HepG2 (cell line): ENCODE data around the gene NEK5. TPM values are rescaled to one million over a fixed set of nuclear protein-coding genes. Genes with fewer than 3 reads are reported as not detected.

ENCODE experiments used
- ATAC-seq: fragments of 200-7000 bp; cut with Tn5 transposase; 3 replicates; pipeline ENCODE4 v1.9.1; 2020; ENCODE audit warnings: mild to moderate bottlenecking, moderate library complexity
- BruUV-seq: library from RNA; stranded (reverse); fragments of 400-500 nt; replicated peaks from 2 replicates; lab custom pipeline; 2021; lab: Mats Ljungman, UMichigan
- CTCF ChIA-PET: fragments of 300-600 bp; formaldehyde crosslinking; extraction: SDS; loops from one replicate; lab custom pipeline; 2021; ENCODE audit warnings: low total read pairs, inconsistent platforms, low intra/inter-chr PET ratio; lab: Yijun Ruan, JAX
- POLR2A ChIA-PET: fragments of 350-600 bp; sonication (Branson Sonifier 250); formaldehyde crosslinking; loops from one replicate; lab custom pipeline; 2020; ENCODE audit warnings: antibody characterized with exemption, inconsistent platforms; lab: Yijun Ruan, JAX
- DNase-seq: peaks from one replicate; pipeline ENCODE4 v3.0.0-alpha.2; 2015; ENCODE audit warnings: low spot score
- FAIRE-seq: peaks from 3 replicates; lab custom pipeline; 2011; peaks lifted over from hg19 to GRCh38; lab: Jason Lieb, UNC
- H2AFZ ChIP-seq: one replicate; pipeline ENCODE4 v1.6.1; 2011; ENCODE audit warnings: low read length, inconsistent platforms
- H3K27ac ChIP-seq: fragments of 300-600 bp; 3 replicates; pipeline ENCODE4 v1.8.0; 2011; ENCODE audit warnings: mixed run types, mild to moderate bottlenecking, mixed read lengths, low read length, inconsistent platforms; ENCODE audit not compliant: insufficient read depth; ENCODE audit errors: extremely low read length
- H3K27me3 ChIP-seq, 2 experiments: fragments of 200-600 bp in 1 of 2; 2 replicates in 1 of 2; 3 replicates in 1 of 2; pipeline versions ENCODE4 v1.6.0 to v1.8.0; 2011; ENCODE audit warnings: low read length in 2 of 2, mild to moderate bottlenecking in 2 of 2, moderate library complexity in 2 of 2, inconsistent platforms in 1 of 2; ENCODE audit not compliant: insufficient read depth in 2 of 2, control insufficient read depth in 1 of 2
- H3K36me3 ChIP-seq, 2 experiments: fragments of 200-600 bp in 1 of 2; replicated peaks in 1 of 2; 2 replicates in 1 of 2; 3 replicates in 1 of 2; pipeline versions ENCODE4 v1.5.1 to v1.8.0; 2011; ENCODE audit warnings: low read length in 2 of 2, inconsistent platforms in 1 of 2; ENCODE audit not compliant: insufficient read depth in 2 of 2, control insufficient read depth in 1 of 2
- H3K4me1 ChIP-seq: 2 replicates; pipeline ENCODE4 v1.5.1; 2012; ENCODE audit warnings: low read length, inconsistent platforms; ENCODE audit not compliant: insufficient read depth
- H3K4me2 ChIP-seq: 2 replicates; pipeline ENCODE4 v1.6.0; 2011; ENCODE audit warnings: low read depth, low read length, inconsistent platforms
- H3K4me3 ChIP-seq, 3 experiments: fragments of 200-600 bp in 1 of 3; sonication (generic), shearing (Covaris generic) in 1 of 3; replicated peaks in 1 of 3; 2 replicates each; pipeline ENCODE4 v1.5.1; 2011 to 2016; ENCODE audit warnings: low read length in 3 of 3, inconsistent platforms in 2 of 3, low read depth in 2 of 3, mild to moderate bottlenecking in 2 of 3, control low read depth in 1 of 3, mixed read lengths in 1 of 3; ENCODE audit not compliant: insufficient read depth in 1 of 3
- H3K79me2 ChIP-seq: one replicate; pipeline ENCODE4 v1.6.1; 2011; ENCODE audit warnings: low read length, inconsistent platforms; ENCODE audit not compliant: insufficient read depth
- H3K9ac ChIP-seq: 2 replicates; pipeline ENCODE4 v1.6.0; 2011; ENCODE audit warnings: mild to moderate bottlenecking, low read depth, low read length, inconsistent platforms; ENCODE audit not compliant: insufficient read depth
- H3K9me3 ChIP-seq: 2 replicates; pipeline ENCODE4 v1.5.1; 2012; ENCODE audit warnings: mild to moderate bottlenecking, low read length
- H4K20me1 ChIP-seq: 2 replicates; pipeline ENCODE4 v1.6.0; 2011; ENCODE audit warnings: inconsistent platforms, mild to moderate bottlenecking, low read length, moderate library complexity; ENCODE audit not compliant: insufficient read depth
- POLR2A ChIP-seq, 2 experiments: IDR thresholded peaks; 2 replicates each; pipeline ENCODE4 v1.6.1; 2011; ENCODE audit warnings: low read depth in 2 of 2, low read length in 2 of 2, mild to moderate bottlenecking in 1 of 2, moderate library complexity in 1 of 2; ENCODE audit not compliant: insufficient read depth in 1 of 2
- STAG1 ChIP-seq: sonication (generic); formaldehyde crosslinking; IDR thresholded peaks from 2 replicates; pipeline ENCODE4 v1.4.0; 2020; ENCODE audit warnings: missing genetic modification reagents
- ZBTB1 ChIP-seq: sonication (generic); formaldehyde crosslinking; IDR thresholded peaks from 2 replicates; pipeline ENCODE4 v1.4.0; 2020; ENCODE audit warnings: missing genetic modification reagents, borderline replicate concordance
- WGBS: methylation state at CpG from one replicate; pipeline ENCODE4 v1.1.6; 2017; ENCODE audit warnings: low lambda C conversion rate; 5-methylcytosine and 5-hydroxymethylcytosine counted together
- in situ Hi-C: cut with HindIII; loops from 2 replicates; pipeline ENCODE4 v1.10.0; 2017; ENCODE audit warnings: low pct_unique_long_range_greater_than_20kb; ENCODE audit not compliant: extremely low pct_ligation_motif_present
- intact Hi-C: fragments of 100-400 bp; cut with micrococcal nuclease; formaldehyde crosslinking; loops from one replicate; pipeline ENCODE4 v1.10.0; 2022; ENCODE audit not compliant: unreplicated experiment
- polyA plus RNA-seq, 8 experiments: library from polyadenylated mRNA; depleted of rRNA in 3 of 8; stranded (reverse) in 7 of 8; unstranded in 1 of 8; fragments of >200 nt; fragmentation: Illumina TruSeq in 4 of 8; extraction: Trizol in 4 of 8; gene quantifications; 2 replicates each; pipeline versions ENCODE4 v1.2.1 to v1.2.3, GENCODE V29; 2011 to 2016; ENCODE audit warnings: low read depth in 4 of 8, missing spikeins in 1 of 8, mixed read lengths in 1 of 8; ENCODE audit not compliant: insufficient read depth in 1 of 8
- total RNA-seq, 5 experiments: library from RNA; depleted of rRNA; stranded (reverse); fragments of >200 nt; fragmentation: Illumina TruSeq; extraction: Trizol; gene quantifications; 2 replicates each; pipeline ENCODE4 v1.2.3, GENCODE V29; 2016; ENCODE audit warnings: low read depth in 1 of 5
- TF ChIP-seq, protein P1 (sequence below): sonication (generic); formaldehyde crosslinking; IDR thresholded peaks from 2 replicates; pipeline ENCODE4 v1.5.0; 2020; ENCODE audit warnings: mild to moderate bottlenecking, missing genetic modification reagents, moderate library complexity
- TF ChIP-seq, protein P2 (sequence below): sonication (generic); formaldehyde crosslinking; IDR thresholded peaks from 2 replicates; pipeline ENCODE4 v1.5.1; 2020; ENCODE audit warnings: mild to moderate bottlenecking, missing genetic modification reagents, moderate library complexity

Gene NEK5
- total and polyA plus RNA-seq, 2 of the 13 experiments (the other 11 are each of a cell fraction or from before 2014, with no cell fraction given) = 0.12 to 0.22 TPM

DNA sequence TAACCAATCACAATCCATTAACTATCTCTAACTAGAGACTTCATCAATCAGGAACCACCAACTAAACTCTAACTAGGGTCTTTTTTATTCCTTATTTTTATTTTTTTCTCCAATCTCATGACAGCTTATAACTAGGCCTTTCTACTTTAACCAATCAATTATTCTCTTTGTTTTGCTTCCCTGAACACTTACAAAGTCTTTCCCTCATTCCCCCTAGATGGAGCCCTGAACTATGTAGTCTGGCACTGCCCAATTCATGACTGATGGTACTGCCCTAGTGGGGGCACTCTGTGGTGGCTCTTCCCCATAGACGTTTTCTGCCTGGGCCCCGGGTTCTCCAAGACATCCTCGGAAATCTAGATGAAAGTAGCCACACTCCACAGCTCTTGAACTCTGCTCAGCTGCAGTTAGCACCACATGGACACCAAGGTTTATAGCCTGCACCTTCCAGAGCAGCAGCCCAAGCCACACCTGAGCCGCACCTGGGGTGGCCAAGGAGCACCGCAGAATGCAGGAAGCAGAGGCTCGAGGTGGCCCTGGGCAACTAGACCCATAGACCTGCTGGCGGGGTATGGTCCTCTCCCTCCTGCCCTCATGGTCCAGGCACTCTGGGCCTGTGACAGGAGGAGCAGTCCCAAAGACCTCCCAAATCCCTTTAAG lies 124.2 kb downstream of the NEK5 start:
- CTCF ChIA-PET = no interaction called here
- WGBS = 74% methylated on average over 3 of the region's 7 CpGs
- Histone ChIP-seq H2AFZ (no peak overlapping the region), H3K27ac (no peak overlapping the region), H3K36me3 (peaks cover 0 to 8% of the 10 kb centered on the region in 2 experiments; a peak in 1 of 5 replicates), H3K27me3 (no peaks in the 10 kb centered on the region), H3K4me1 (peaks cover 96% of the 10 kb centered on the region), H4K20me1 (peaks cover 28% of the 10 kb centered on the region), H3K9ac (no peak overlapping the region), H3K79me2 (peaks cover 96% of the 10 kb centered on the region), H3K9me3 (no peaks in the 10 kb centered on the region), H3K4me2 (peak overlapping the region; percentile 3; the same call in 1 of the 2 replicates), H3K4me3 (no peak overlapping the region)
- DNase-seq (no peak), ATAC-seq (peak; percentile 37), FAIRE-seq (no peak)
- intact Hi-C loops = no loop called here
- TF ChIP-seq POLR2A (IDR thresholded peaks at IDR 0.05; ENCODE audit: insufficient read depth in 1 of 2, low read depth in 2 of 2, low read length in 2 of 2) (0 out of 4 replicates have a peak, but pooled peaks of 1 of the 2 experiments have one; percentile 24), STAG1 (peak; percentile 20; the same call in 1 of the 2 replicates), ZBTB1 (CRISPR knock-in tag) (no peak)
- TF ChIP-seq, protein P1, sequence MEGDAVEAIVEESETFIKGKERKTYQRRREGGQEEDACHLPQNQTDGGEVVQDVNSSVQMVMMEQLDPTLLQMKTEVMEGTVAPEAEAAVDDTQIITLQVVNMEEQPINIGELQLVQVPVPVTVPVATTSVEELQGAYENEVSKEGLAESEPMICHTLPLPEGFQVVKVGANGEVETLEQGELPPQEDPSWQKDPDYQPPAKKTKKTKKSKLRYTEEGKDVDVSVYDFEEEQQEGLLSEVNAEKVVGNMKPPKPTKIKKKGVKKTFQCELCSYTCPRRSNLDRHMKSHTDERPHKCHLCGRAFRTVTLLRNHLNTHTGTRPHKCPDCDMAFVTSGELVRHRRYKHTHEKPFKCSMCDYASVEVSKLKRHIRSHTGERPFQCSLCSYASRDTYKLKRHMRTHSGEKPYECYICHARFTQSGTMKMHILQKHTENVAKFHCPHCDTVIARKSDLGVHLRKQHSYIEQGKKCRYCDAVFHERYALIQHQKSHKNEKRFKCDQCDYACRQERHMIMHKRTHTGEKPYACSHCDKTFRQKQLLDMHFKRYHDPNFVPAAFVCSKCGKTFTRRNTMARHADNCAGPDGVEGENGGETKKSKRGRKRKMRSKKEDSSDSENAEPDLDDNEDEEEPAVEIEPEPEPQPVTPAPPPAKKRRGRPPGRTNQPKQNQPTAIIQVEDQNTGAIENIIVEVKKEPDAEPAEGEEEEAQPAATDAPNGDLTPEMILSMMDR = 0 out of 2 replicates have a peak, but pooled peaks have one; percentile 18
- TF ChIP-seq, protein P2, sequence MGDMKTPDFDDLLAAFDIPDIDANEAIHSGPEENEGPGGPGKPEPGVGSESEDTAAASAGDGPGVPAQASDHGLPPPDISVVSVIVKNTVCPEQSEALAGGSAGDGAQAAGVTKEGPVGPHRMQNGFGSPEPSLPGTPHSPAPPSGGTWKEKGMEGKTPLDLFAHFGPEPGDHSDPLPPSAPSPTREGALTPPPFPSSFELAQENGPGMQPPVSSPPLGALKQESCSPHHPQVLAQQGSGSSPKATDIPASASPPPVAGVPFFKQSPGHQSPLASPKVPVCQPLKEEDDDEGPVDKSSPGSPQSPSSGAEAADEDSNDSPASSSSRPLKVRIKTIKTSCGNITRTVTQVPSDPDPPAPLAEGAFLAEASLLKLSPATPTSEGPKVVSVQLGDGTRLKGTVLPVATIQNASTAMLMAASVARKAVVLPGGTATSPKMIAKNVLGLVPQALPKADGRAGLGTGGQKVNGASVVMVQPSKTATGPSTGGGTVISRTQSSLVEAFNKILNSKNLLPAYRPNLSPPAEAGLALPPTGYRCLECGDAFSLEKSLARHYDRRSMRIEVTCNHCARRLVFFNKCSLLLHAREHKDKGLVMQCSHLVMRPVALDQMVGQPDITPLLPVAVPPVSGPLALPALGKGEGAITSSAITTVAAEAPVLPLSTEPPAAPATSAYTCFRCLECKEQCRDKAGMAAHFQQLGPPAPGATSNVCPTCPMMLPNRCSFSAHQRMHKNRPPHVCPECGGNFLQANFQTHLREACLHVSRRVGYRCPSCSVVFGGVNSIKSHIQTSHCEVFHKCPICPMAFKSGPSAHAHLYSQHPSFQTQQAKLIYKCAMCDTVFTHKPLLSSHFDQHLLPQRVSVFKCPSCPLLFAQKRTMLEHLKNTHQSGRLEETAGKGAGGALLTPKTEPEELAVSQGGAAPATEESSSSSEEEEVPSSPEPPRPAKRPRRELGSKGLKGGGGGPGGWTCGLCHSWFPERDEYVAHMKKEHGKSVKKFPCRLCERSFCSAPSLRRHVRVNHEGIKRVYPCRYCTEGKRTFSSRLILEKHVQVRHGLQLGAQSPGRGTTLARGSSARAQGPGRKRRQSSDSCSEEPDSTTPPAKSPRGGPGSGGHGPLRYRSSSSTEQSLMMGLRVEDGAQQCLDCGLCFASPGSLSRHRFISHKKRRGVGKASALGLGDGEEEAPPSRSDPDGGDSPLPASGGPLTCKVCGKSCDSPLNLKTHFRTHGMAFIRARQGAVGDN = peak; percentile 16; the same call in 1 of the 2 replicates
- in situ Hi-C loops = loop anchor here (25.0 kb wide), 1 partner anchor 458 kb away; the partner anchor contains the start of genes CKAP2 and VPS36
- no TSS peak for BruUV-seq
- POLR2A ChIA-PET = interaction anchor here (1.3 kb wide), 1 partner anchor 119 kb away, joined by 3 read pairs; no protein-coding TSS in a partner anchor
